GM19468 (cell line): Measurements from ENCODE around the gene BUD31.

Source experiments
- ATAC-seq: cut with Tn5 transposase; IDR thresholded peaks from one replicate; pipeline ENCODE4 v1.9.1; 2021; ENCODE audit warnings: mild to moderate bottlenecking, moderate library complexity, moderate number of reproducible peaks; ENCODE audit not compliant: unreplicated experiment; ENCODE audit errors: extremely low read depth

The BUD31 gene

DNA sequence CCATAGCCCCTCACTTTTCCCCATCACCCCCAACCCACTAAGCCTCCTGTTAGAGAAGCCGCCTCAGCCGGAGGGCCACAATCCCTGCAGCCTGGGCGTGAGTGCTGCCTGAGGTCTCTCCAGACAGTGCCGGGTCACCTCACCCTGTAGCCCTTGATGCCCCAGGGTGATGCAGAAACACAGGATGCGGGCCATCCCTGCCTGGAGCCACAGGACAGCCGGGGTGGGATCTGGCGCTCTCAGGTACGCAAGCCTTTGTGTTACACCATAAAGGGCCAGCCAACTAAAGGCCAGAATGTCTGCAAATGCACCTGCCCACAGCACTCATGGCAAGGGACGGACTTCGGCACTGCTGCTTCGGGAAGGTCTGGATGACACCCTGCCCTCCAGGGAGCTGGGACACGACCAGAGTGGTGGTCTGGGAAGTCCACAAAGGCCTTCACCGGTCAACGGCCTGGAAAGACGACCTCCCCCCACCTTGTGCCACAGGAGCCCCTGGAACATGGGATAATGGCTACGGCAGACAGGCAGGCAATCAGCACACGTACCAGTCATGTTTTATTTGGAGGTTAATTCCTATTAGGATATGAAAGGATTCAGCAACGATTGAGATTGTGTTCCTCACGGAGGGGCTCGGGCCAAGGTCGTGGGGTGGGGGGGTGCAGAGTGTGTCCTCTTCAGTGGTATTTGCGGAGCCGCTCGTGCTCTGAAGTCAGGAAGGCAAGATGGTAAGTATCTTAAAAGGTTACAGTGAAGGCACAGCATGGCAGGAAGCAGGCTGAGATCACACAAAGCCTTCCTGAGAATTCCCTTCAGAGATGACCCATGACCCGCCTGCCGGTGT, 49.1 kb downstream of the BUD31 start:
- no peak for ATAC-seq

DNA sequence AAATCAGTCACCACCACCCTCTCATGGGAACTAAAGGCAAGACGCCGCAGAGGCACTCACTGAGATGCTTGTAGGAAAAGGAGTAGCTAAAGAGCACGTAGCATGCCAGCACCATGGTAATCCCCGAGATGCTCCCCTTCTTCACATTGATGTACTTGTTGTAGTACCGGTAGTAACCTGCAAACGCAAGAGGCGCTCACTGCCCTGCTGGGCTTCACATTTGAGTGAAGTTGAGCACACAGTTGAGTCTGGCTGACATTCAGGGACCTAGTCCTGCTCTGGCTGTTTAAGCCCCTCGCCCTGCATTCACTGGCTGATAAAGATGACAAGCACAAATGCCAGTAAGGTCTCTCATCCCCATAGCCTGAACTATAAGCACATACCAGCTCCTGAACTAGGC, 50.3 kb downstream of the BUD31 start:
- ATAC-seq: no peak

DNA sequence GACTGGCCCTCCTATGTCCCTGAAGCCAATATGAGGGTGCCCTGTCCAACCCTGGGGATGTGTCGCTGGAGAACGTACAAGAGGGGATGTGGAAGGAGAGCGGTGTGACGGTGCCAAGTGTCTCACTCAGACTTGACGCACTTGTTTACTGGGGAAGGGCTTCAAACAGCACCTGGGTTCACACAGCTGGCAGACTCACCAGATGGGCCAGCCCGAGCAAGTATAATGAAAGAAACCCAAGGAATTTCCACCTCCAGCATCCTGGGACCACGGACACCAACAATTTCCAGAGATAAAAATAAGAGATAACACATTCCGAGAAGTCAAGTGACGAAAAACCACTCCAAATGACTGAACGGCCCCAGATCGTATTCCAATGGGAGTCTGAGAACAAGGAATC, 51.9 kb downstream of the BUD31 start:
- ATAC-seq: no peak

DNA sequence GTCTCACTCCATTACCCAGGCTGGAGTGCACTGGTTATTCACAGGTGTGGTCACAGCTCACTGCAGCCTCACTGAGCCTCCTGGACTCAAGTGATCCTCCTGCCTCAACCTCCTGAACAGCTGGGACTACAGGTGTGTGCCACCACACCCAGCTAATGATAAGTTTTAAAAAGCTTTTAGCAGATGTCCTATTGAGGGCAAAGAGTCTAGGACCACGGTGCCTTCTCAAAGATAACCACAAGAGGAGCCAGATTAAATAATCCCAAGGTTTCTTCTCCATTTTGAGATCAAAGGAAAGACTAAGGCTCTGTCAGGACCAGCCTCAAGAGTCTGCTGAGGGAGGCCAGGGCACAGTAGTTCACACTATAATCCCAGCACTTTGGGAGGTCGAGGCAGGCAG, 52.5 kb downstream of the BUD31 start:
- no peak for ATAC-seq

DNA sequence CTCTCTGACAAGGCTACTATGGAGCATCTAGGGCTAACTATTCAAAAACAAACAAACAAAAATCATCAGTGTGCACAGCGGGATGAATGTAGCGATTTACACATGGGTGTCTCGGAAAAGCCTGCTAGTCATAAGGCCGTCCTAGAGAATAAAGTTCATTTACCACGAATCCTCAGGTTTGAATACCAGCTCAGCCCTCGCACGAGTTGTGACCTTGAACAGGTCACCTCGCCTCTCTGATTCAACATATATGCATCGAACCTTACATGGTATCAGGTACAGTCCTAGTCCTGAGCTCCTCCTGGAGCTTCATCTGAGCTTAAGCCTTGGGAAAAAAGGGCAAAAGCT, 56.6 kb downstream of the BUD31 start:
- ATAC-seq: no peak

DNA sequence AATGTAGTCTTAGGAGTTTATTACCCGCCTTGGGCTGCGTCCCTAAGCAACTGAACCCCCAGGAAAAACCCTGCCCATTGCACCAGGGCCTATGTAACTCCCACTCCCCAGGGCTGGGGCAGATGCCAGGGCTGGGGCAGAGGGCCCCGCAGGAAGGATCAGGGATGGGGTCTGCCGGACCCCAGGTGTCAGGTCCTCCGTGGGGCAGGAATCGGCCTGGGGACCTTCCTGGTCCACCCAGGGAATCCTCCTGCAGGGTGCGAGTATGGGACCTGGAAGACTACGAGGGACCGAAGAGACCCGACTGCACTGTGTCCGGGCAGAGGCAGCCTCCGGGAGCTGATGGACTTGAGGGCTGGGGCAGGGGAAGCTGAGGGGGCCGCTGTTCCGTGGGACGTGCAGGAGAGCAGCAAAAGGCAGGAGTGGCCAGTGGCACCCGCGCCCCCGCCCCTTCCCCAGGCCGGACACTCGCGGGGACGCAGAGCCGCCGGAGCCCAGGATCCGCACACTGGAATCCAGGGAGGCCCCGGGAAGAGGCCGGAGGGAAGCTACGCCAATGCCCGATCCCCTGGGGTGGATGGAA, 59.7 kb downstream of the BUD31 start:
- ATAC-seq: no peak
